Effector memory CD4-positive, alpha-beta T cell (primary cell): ENCODE measurements around the gene NDUFS2.
A peak's percentile ranks its signal among the peaks of the same experiment; 100 is the strongest.

ENCODE experiments used
- DNase-seq, 3 donors: peaks; one replicate each; pipeline ENCODE4 v3.0.0-alpha.2; 2020
- H3K27ac ChIP-seq: 2 replicates; pipeline ENCODE4 v1.7.0; 2013; ENCODE audit warnings: mild to moderate bottlenecking, low read length, moderate library complexity; ENCODE audit not compliant: insufficient read depth, poor library complexity, severe bottlenecking
- H3K27me3 ChIP-seq: replicated peaks from 2 replicates; pipeline ENCODE4 v1.7.0; 2013; ENCODE audit warnings: mild to moderate bottlenecking, low read length; ENCODE audit not compliant: insufficient read depth, control insufficient read depth, poor library complexity, severe bottlenecking
- H3K36me3 ChIP-seq: 2 replicates; pipeline ENCODE4 v1.7.0; 2013; ENCODE audit warnings: mild to moderate bottlenecking, low read length, moderate library complexity; ENCODE audit not compliant: control insufficient read depth, insufficient read depth
- H3K4me1 ChIP-seq: 2 replicates; pipeline ENCODE4 v1.7.0; 2013; ENCODE audit warnings: low read length, mild to moderate bottlenecking; ENCODE audit not compliant: control insufficient read depth, insufficient read depth, poor library complexity, severe bottlenecking
- H3K4me3 ChIP-seq: 2 replicates; pipeline ENCODE4 v1.7.0; 2013; ENCODE audit warnings: low read length, low read depth, mild to moderate bottlenecking; ENCODE audit not compliant: insufficient read depth, poor library complexity, severe bottlenecking
- H3K9me3 ChIP-seq: 2 replicates; pipeline ENCODE4 v1.7.0; 2013; ENCODE audit warnings: mild to moderate bottlenecking, low read length, moderate library complexity; ENCODE audit not compliant: control insufficient read depth

Gene NDUFS2

GRCh38 chr1:161227196-161227871 is 25.2 kb downstream of the NDUFS2 start:
- DNase-seq = peak; percentile 65 to 81 (median 73)
- H3K9me3 ChIP-seq = no peaks in the 10 kb centered on the region
- peaks cover 21% of the 10 kb centered on the region for H3K36me3 ChIP-seq
- no peaks in the 10 kb centered on the region for H3K27me3 ChIP-seq
- no peak overlapping the region for H3K4me3 ChIP-seq
- H3K27ac ChIP-seq = no peak overlapping the region
- H3K4me1 ChIP-seq = peaks cover 20% of the 10 kb centered on the region

DNA sequence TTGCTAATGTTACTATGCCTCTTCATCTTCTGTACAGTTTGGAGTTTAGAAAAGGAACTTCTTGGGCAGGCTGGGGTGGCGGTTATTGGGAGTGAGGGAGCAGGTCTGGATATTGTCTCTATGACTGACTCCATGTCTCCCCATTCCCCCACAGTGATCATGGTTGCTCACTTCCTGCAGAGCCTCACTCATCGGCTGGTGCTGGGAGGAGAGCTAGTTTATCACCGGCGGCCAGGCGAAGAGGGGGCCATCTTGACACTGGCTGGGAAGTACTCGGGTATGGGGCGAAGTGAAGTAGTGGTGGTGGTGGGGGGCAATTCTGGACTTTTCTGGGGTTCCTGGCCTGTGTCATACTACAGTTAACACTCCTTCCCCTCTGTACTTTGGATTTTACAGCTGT is 25.9 kb downstream of the NDUFS2 start:
- H3K36me3 ChIP-seq = peaks cover 21% of the 10 kb centered on the region
- H3K4me1 ChIP-seq = peaks cover 20% of the 10 kb centered on the region
- no peak overlapping the region for H3K4me3 ChIP-seq
- DNase-seq = no peak
- H3K9me3 ChIP-seq = no peaks in the 10 kb centered on the region
- no peak overlapping the region for H3K27ac ChIP-seq
- no peaks in the 10 kb centered on the region for H3K27me3 ChIP-seq

- Histone ChIP-seq H3K4me1 (peaks cover 20% of the 10 kb centered on the region), H3K27ac (no peak overlapping the region)
- DNase-seq = no peak
Measured at GRCh38 chr1:161229896-161230295, 27.7 kb downstream of the NDUFS2 start.

GRCh38 chr1:161230762-161231161 is 28.6 kb downstream of the NDUFS2 start:
- Histone ChIP-seq H3K4me1 (peaks cover 15% of the 10 kb centered on the region), H3K27me3 (no peaks in the 10 kb centered on the region), H3K4me3 (no peak overlapping the region), H3K27ac (no peak overlapping the region), H3K36me3 (peaks cover 21% of the 10 kb centered on the region), H3K9me3 (no peaks in the 10 kb centered on the region)
- no peak for DNase-seq

More at GRCh38 chr1:161229896-161230295, 27.7 kb downstream of the NDUFS2 start:
- no peaks in the 10 kb centered on the region for H3K9me3 ChIP-seq
- H3K36me3 ChIP-seq = peaks cover 21% of the 10 kb centered on the region
- H3K27me3 ChIP-seq = no peaks in the 10 kb centered on the region
- H3K4me3 ChIP-seq = no peak overlapping the region

DNA sequence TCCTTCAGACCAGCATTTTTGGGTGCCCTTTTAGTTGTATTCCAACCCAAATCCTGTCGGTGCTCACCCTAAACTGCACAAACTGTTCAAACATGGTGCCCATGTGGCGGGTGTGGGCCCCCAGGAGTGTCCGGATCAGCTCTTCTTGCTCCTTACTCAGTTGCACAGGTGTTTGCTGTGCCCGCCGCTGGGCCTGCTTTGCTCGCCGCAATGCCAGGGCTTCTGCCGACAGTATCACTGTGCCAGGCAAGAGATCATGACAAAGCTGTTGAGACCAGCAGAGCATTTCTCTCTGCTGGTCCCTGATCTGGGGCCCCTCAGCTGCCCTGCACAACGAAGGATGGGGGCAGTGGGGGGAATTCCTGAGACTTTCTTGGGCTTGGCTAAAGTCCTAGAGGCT is 30.9 kb downstream of the NDUFS2 start:
- Histone ChIP-seq H3K4me3 (no peak overlapping the region), H3K4me1 (no peaks in the 10 kb centered on the region), H3K9me3 (no peaks in the 10 kb centered on the region), H3K27ac (no peak overlapping the region), H3K27me3 (no peaks in the 10 kb centered on the region), H3K36me3 (peaks cover 21% of the 10 kb centered on the region)
- no peak for DNase-seq

- no peaks in the 10 kb centered on the region for H3K4me1 ChIP-seq
Measured at GRCh38 chr1:161235957-161236775, 34.0 kb downstream of the NDUFS2 start.

GRCh38 chr1:161238039-161238473 is 35.9 kb downstream of the NDUFS2 start, which contains the start of gene NR1I3:
TSS of gene NR1I3 (minus strand) at chr1:161238203. CDS start at chr1:161236565, 1,638 bp downstream.
- Histone ChIP-seq H3K27ac (no peak within 1 kb of the TSS), H3K4me1 (no peaks in the 10 kb centered on the region), H3K9me3 (no peaks in the 10 kb centered on the region), H3K36me3 (no peaks in the 10 kb centered on the region), H3K4me3 (no peak within 1 kb of the TSS), H3K27me3 (no peaks in the 10 kb centered on the region)
- DNase-seq = no peak

More at GRCh38 chr1:161235957-161236775, 34.0 kb downstream of the NDUFS2 start:
- Histone ChIP-seq H3K9me3 (no peaks in the 10 kb centered on the region), H3K36me3 (no peaks in the 10 kb centered on the region), H3K27me3 (no peaks in the 10 kb centered on the region), H3K27ac (no peak overlapping the region), H3K4me3 (no peak overlapping the region)
- DNase-seq = no peak

GRCh38 chr1:161241682-161242081 is 39.5 kb downstream of the NDUFS2 start:
- Histone ChIP-seq H3K27ac (no peak overlapping the region), H3K36me3 (no peaks in the 10 kb centered on the region), H3K9me3 (no peaks in the 10 kb centered on the region), H3K4me3 (no peak overlapping the region), H3K27me3 (no peaks in the 10 kb centered on the region), H3K4me1 (no peaks in the 10 kb centered on the region)
- no peak for DNase-seq

DNA sequence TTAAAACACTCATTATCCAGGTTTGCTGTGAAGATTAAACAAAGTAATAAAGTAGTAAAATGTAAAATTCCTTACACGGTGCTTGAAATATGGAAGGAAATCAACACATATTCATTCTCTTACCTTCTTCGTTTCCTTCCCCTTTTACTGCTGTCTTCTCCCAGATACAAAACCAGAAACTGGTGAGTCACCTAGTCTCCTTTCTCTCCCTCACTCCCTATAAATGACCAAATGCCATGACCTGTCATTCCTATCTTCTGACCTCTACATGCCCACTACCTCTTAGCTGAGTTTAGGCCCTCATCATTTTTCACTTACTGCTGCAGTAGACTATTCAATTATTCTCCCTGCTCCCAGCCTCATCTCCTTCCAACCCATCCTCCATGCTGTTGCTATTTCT is 40.1 kb downstream of the NDUFS2 start:
- Histone ChIP-seq H3K27ac (no peak overlapping the region), H3K4me3 (no peak overlapping the region), H3K4me1 (no peaks in the 10 kb centered on the region), H3K9me3 (no peaks in the 10 kb centered on the region), H3K27me3 (no peaks in the 10 kb centered on the region), H3K36me3 (no peaks in the 10 kb centered on the region)
- DNase-seq = no peak

GRCh38 chr1:161244888-161245287 is 42.7 kb downstream of the NDUFS2 start:
- Histone ChIP-seq H3K36me3 (no peaks in the 10 kb centered on the region), H3K4me1 (no peaks in the 10 kb centered on the region), H3K27ac (no peak overlapping the region), H3K4me3 (no peak overlapping the region), H3K9me3 (no peaks in the 10 kb centered on the region), H3K27me3 (no peaks in the 10 kb centered on the region)
- DNase-seq = no peak
